Lower leg skin (tissue), 4 donors: ENCODE measurements around the gene FHOD3. TPM values are rescaled to one million over a fixed set of nuclear protein-coding genes. Genes with fewer than 3 reads are reported as not detected.

Experiments used
- DNase-seq, 2 donors: peaks; one replicate each; pipeline ENCODE4 v3.0.0-alpha.2; 2019; ENCODE audit warnings: low spot score in 2 of 2
- H3K4me3 ChIP-seq: fragments of 200-600 bp; sonication (generic); 2 replicates; pipeline ENCODE4 v1.5.1; 2017; ENCODE audit warnings: mild to moderate bottlenecking, low read depth; ENCODE audit not compliant: poor library complexity, severe bottlenecking
- CTCF ChIP-seq, 3 donors: fragments of 450-650 bp; IDR thresholded peaks; one replicate each; pipeline ENCODE4 v1.5.1; 2016; ENCODE audit warnings: antibody characterized with exemption in 3 of 3, mild to moderate bottlenecking in 3 of 3, moderate library complexity in 2 of 3
- POLR2A ChIP-seq, 2 donors: fragments of 450-650 bp; IDR thresholded peaks; one replicate each; pipeline ENCODE4 v1.6.1; 2016 to 2017; ENCODE audit warnings: antibody characterized with exemption in 2 of 2, mild to moderate bottlenecking in 1 of 2, moderate library complexity in 1 of 2
- WGBS, 2 donors: methylation state at CpG; one replicate each; pipeline ENCODE4 v1.1.5; 2018; 5-methylcytosine and 5-hydroxymethylcytosine counted together
- intact Hi-C: fragments of 100-400 bp; cut with DNase I; formaldehyde crosslinking; loops from one replicate; pipeline ENCODE4 v1.15.0; 2023; ENCODE audit warnings: low total_unique reads
- total RNA-seq, 4 donors: library from RNA; depleted of rRNA; stranded (reverse); fragments of >200 nt; gene quantifications; one replicate each; pipeline ENCODE4 v1.1.0, GENCODE V29; 2016

Gene FHOD3
- total RNA-seq, 4 donors from 2014 or later, result 5.3 to 15.1 (median 7.8) TPM

GRCh38 chr18:36300211-36300610 is 2.7 kb downstream of the FHOD3 start:
- no peak for TF ChIP-seq CTCF (IDR thresholded peaks at IDR 0.05)
- no peak for TF ChIP-seq POLR2A (IDR thresholded peaks at IDR 0.05)
- no peak for DNase-seq
- no peak overlapping the region for H3K4me3 ChIP-seq
- 83 to 84% methylated on average over 6 of the region's 6 CpGs for WGBS, 2 donors
- intact Hi-C loops, result no loop called here

GRCh38 chr18:36301884-36302283 is 4.4 kb downstream of the FHOD3 start:
- H3K4me3 ChIP-seq, result no peak overlapping the region
- DNase-seq, result no peak
- 76 to 83% methylated on average over 5 of the region's 5 CpGs for WGBS, 2 donors
- no peak for TF ChIP-seq POLR2A (IDR thresholded peaks at IDR 0.05)
- no peak for TF ChIP-seq CTCF (IDR thresholded peaks at IDR 0.05)
- intact Hi-C loops, result no loop called here

- TF ChIP-seq CTCF (IDR thresholded peaks at IDR 0.05) (no peak), POLR2A (IDR thresholded peaks at IDR 0.05) (no peak)
- no peak overlapping the region for H3K4me3 ChIP-seq
- DNase-seq, result no peak
- 90 to 93% methylated on average over 2 of the region's 2 CpGs for WGBS, 2 donors
- intact Hi-C loops, result no loop called here
Observed at GRCh38 chr18:36302676-36303075, 5.2 kb downstream of the FHOD3 start.

- intact Hi-C loops, result no loop called here
- no peak for TF ChIP-seq CTCF (IDR thresholded peaks at IDR 0.05)
- TF ChIP-seq POLR2A (IDR thresholded peaks at IDR 0.05), result no peak
- no peak for DNase-seq
- WGBS, 2 donors, result 59 to 60% methylated on average over 6 of the region's 6 CpGs
- no peak overlapping the region for H3K4me3 ChIP-seq
Observed at GRCh38 chr18:36303211-36303844, 5.8 kb downstream of the FHOD3 start.

- no peak for TF ChIP-seq CTCF (IDR thresholded peaks at IDR 0.05)
- TF ChIP-seq POLR2A (IDR thresholded peaks at IDR 0.05), result no peak
- intact Hi-C loops, result no loop called here
- WGBS, 2 donors, result 89 to 92% methylated on average over 3 of the region's 3 CpGs
- no peak for DNase-seq
- no peak overlapping the region for H3K4me3 ChIP-seq
Observed at GRCh38 chr18:36304723-36305122, 7.2 kb downstream of the FHOD3 start.

GRCh38 chr18:36305375-36305774 is 7.9 kb downstream of the FHOD3 start:
- intact Hi-C loops, result no loop called here
- no peak for DNase-seq
- 49 to 56% methylated on average over 2 of the region's 2 CpGs for WGBS, 2 donors
- no peak overlapping the region for H3K4me3 ChIP-seq
- TF ChIP-seq POLR2A (IDR thresholded peaks at IDR 0.05), result no peak
- no peak for TF ChIP-seq CTCF (IDR thresholded peaks at IDR 0.05)
